OCI-LY1 (cell line): ENCODE measurements around the gene LNP1.

ENCODE experiments used
- H2AFZ ChIP-seq: fragments of 200-600 bp; sonication (generic), shearing (Covaris generic); 2 replicates; pipeline ENCODE4 v1.6.0; 2014; ENCODE audit warnings: antibody characterized with exemption, mild to moderate bottlenecking, low read length
- H3F3A ChIP-seq: fragments of 200-600 bp; sonication (generic), shearing (Covaris generic); 2 replicates; pipeline ENCODE4 v1.6.0; 2014; ENCODE audit warnings: mild to moderate bottlenecking, antibody characterized with exemption, low read length, moderate library complexity; ENCODE audit not compliant: insufficient read depth
- H3K27ac ChIP-seq: fragments of 200-600 bp; sonication (generic); 2 replicates; pipeline ENCODE4 v1.5.1; 2014; ENCODE audit warnings: low read length, mixed run types, mild to moderate bottlenecking, low read depth; ENCODE audit not compliant: poor library complexity, severe bottlenecking
- H3K27me3 ChIP-seq: fragments of 200-600 bp; sonication (generic); 2 replicates; pipeline ENCODE4 v1.6.0; 2014; ENCODE audit warnings: antibody characterized with exemption, mild to moderate bottlenecking, low read length, moderate library complexity; ENCODE audit not compliant: insufficient read depth
- H3K36me3 ChIP-seq: fragments of 200-600 bp; sonication (generic); 2 replicates; pipeline ENCODE4 v1.6.1; 2014; ENCODE audit warnings: mild to moderate bottlenecking, antibody characterized with exemption, low read length, moderate library complexity, mixed read lengths; ENCODE audit not compliant: insufficient read depth
- H3K4me1 ChIP-seq: fragments of 200-600 bp; sonication (generic); 2 replicates; pipeline ENCODE4 v1.5.1; 2014; ENCODE audit warnings: mild to moderate bottlenecking, low read length, moderate library complexity; ENCODE audit not compliant: insufficient read depth, severe bottlenecking
- H3K4me2 ChIP-seq: fragments of 200-600 bp; sonication (generic), shearing (Covaris generic); 2 replicates; pipeline ENCODE4 v1.6.1; 2014; ENCODE audit warnings: low read length
- H3K4me3 ChIP-seq: fragments of 200-600 bp; sonication (generic); 2 replicates; pipeline ENCODE4 v1.5.1; 2014; ENCODE audit warnings: low read length, low read depth, mild to moderate bottlenecking, mixed read lengths; ENCODE audit not compliant: poor library complexity, severe bottlenecking
- H3K79me2 ChIP-seq: fragments of 200-600 bp; shearing (Covaris generic); 2 replicates; pipeline ENCODE4 v1.6.1; 2016; ENCODE audit warnings: mixed run types, low read length, mixed read lengths; ENCODE audit not compliant: insufficient read depth
- H3K9ac ChIP-seq: fragments of 200-600 bp; sonication (generic), shearing (Covaris generic); 2 replicates; pipeline ENCODE4 v1.6.1; 2014; ENCODE audit warnings: mild to moderate bottlenecking, low read length, mixed read lengths
- H3K9me2 ChIP-seq: fragments of 200-600 bp; sonication (generic), shearing (Covaris generic); 2 replicates; pipeline ENCODE4 v1.6.1; 2014; ENCODE audit warnings: low read depth, mild to moderate bottlenecking, low read length, mixed read lengths
- H3K9me3 ChIP-seq: fragments of 200-600 bp; shearing (Covaris generic); 2 replicates; pipeline ENCODE4 v1.6.1; 2014; ENCODE audit warnings: low read length, mixed read lengths
- H4K20me1 ChIP-seq: fragments of 200-600 bp; sonication (generic), shearing (Covaris generic); 2 replicates; pipeline ENCODE4 v1.6.0; 2016; ENCODE audit warnings: mild to moderate bottlenecking, low read length; ENCODE audit not compliant: insufficient read depth
- EZH2 ChIP-seq: fragments of 200-600 bp; sonication (generic), shearing (Covaris generic); IDR thresholded peaks from 2 replicates; pipeline ENCODE4 v1.8.0; 2017; ENCODE audit warnings: borderline replicate concordance, mixed run types, mild to moderate bottlenecking, antibody characterized with exemption, low read length, moderate library complexity, mixed read lengths
- TF ChIP-seq, protein P1 (sequence below): fragments of 200-600 bp; sonication (generic), shearing (Covaris generic); IDR thresholded peaks from 2 replicates; pipeline ENCODE4 v1.5.1; 2017; ENCODE audit warnings: mild to moderate bottlenecking, antibody characterized with exemption, low read length, moderate library complexity, mixed read lengths

Gene LNP1

DNA sequence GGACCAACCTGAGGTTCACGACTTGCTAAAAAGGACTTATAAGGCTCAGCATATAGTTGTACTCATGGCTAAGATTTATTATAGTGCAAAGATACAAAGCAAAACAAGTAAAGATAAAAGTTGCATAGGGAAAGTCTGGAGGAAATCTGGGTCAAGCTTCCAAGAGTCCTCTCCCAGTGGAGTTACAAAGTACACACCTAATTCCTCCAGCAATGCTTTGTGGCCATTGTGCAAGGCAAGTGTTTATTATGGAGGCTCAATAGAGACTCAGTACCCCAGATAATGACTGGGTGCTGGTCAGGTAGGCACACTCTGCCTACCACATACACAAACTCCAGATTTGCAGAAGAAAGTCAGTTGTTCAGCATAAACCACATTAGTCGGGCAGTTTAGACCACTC lies 22.9 kb downstream of the LNP1 start:
- Histone ChIP-seq H3K4me1 (no peaks in the 10 kb centered on the region), H3K9me2 (no peaks in the 10 kb centered on the region), H3K36me3 (no peaks in the 10 kb centered on the region), H3K79me2 (no peaks in the 10 kb centered on the region), H3K4me2 (no peak overlapping the region), H2AFZ (no peak overlapping the region), H4K20me1 (no peaks in the 10 kb centered on the region), H3K9ac (no peak overlapping the region), H3K27me3 (no peaks in the 10 kb centered on the region), H3K9me3 (no peaks in the 10 kb centered on the region), H3K27ac (no peak overlapping the region), H3K4me3 (no peak overlapping the region), H3F3A (no peaks in the 10 kb centered on the region)
- TF ChIP-seq EZH2, result no peak
- TF ChIP-seq, protein P1, sequence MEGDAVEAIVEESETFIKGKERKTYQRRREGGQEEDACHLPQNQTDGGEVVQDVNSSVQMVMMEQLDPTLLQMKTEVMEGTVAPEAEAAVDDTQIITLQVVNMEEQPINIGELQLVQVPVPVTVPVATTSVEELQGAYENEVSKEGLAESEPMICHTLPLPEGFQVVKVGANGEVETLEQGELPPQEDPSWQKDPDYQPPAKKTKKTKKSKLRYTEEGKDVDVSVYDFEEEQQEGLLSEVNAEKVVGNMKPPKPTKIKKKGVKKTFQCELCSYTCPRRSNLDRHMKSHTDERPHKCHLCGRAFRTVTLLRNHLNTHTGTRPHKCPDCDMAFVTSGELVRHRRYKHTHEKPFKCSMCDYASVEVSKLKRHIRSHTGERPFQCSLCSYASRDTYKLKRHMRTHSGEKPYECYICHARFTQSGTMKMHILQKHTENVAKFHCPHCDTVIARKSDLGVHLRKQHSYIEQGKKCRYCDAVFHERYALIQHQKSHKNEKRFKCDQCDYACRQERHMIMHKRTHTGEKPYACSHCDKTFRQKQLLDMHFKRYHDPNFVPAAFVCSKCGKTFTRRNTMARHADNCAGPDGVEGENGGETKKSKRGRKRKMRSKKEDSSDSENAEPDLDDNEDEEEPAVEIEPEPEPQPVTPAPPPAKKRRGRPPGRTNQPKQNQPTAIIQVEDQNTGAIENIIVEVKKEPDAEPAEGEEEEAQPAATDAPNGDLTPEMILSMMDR, result no peak

DNA sequence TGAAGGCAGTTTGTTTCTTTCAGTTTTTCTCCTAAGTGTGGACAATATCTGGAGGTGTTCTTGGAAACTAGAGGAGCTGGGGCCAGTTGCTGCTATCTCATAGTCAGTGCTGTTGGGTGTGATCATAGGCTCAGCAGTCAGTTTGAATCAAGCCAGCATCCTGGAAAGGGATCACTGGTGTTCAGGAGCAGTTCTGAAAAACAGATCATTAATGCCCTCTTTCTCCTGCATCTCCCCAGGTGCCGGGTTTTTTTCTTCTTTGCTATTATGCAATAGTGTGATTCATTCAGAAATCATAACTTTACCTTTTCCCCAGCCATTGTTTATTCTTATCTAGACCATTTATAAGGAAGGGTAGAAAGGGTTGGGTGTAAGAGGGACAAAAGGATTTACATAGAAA lies 24.0 kb downstream of the LNP1 start:
- H3K9me2 ChIP-seq, result no peaks in the 10 kb centered on the region
- no peaks in the 10 kb centered on the region for H3K4me1 ChIP-seq
- no peaks in the 10 kb centered on the region for H4K20me1 ChIP-seq
- H3K27me3 ChIP-seq, result no peaks in the 10 kb centered on the region
- H3K4me3 ChIP-seq, result no peak overlapping the region
- TF ChIP-seq EZH2, result no peak
- TF ChIP-seq, protein P1, result no peak
- no peak overlapping the region for H3K9ac ChIP-seq
- H3K4me2 ChIP-seq, result no peak overlapping the region
- no peaks in the 10 kb centered on the region for H3F3A ChIP-seq
- no peak overlapping the region for H3K27ac ChIP-seq
- no peaks in the 10 kb centered on the region for H3K9me3 ChIP-seq
- H3K79me2 ChIP-seq, result no peaks in the 10 kb centered on the region
- no peaks in the 10 kb centered on the region for H3K36me3 ChIP-seq
- no peak overlapping the region for H2AFZ ChIP-seq

DNA sequence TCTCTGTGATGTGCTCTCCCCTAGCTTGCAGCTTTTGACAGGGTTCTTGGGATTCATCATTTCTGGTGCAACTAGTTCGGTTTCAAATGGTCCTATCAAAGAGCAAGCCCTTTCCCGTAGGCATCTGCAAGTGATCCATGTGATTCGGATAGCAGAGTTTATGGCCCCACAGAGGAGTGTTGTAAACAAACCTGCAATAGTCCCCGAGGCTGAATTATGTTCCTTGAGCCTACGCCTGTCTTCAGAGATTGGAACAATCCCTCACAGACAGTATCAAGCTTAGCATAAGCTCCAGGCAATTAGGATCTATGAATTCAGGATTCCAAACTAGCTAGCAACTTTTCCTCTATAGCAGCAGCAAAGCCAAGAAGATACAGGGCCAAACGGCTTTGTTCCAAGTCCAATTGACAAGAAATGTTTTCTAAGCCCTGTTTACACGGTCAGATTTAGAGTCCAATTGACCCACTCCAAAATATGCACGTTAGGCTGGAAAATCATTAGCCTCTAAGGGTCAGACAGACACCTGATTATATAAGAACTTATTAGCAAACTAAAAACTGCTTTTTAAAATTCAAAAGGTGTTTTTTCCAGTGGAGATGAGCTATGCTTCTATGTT lies 24.8 kb downstream of the LNP1 start:
- no peaks in the 10 kb centered on the region for H3K4me1 ChIP-seq

More for the DNA sequence above, 24.8 kb downstream of the LNP1 start:
- no peaks in the 10 kb centered on the region for H3F3A ChIP-seq
- no peak overlapping the region for H3K4me2 ChIP-seq
- H3K79me2 ChIP-seq, result no peaks in the 10 kb centered on the region
- H2AFZ ChIP-seq, result no peak overlapping the region
- TF ChIP-seq, protein P1, result no peak
- TF ChIP-seq EZH2, result no peak
- H3K9me3 ChIP-seq, result no peaks in the 10 kb centered on the region
- no peaks in the 10 kb centered on the region for H3K9me2 ChIP-seq
- H3K27ac ChIP-seq, result no peak overlapping the region
- no peak overlapping the region for H3K4me3 ChIP-seq
- no peak overlapping the region for H3K9ac ChIP-seq
- no peaks in the 10 kb centered on the region for H3K36me3 ChIP-seq
- H3K27me3 ChIP-seq, result no peaks in the 10 kb centered on the region
- no peaks in the 10 kb centered on the region for H4K20me1 ChIP-seq
